ENCODE data around the gene FARSB.

DNA sequence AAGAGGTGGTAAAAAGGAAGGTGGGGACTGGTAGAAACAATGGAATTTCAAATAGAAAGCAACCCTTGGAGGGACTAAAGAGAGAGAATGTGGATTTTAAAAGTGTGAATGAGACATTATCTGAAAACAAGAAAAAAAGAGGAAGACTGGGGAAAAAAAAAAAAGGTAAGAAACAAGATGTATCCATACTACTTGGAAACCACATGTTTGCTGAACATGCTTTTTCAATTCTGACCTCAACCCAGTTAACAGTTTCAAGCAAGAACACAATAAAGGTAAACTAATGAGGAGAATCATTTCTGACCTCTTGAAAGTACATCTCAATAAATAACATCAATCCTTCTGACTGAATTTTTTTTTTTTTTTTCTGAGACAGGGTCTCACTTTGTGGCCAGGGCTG is 2.6 kb downstream of the FARSB start:
- TF ChIP-seq, protein P1, sequence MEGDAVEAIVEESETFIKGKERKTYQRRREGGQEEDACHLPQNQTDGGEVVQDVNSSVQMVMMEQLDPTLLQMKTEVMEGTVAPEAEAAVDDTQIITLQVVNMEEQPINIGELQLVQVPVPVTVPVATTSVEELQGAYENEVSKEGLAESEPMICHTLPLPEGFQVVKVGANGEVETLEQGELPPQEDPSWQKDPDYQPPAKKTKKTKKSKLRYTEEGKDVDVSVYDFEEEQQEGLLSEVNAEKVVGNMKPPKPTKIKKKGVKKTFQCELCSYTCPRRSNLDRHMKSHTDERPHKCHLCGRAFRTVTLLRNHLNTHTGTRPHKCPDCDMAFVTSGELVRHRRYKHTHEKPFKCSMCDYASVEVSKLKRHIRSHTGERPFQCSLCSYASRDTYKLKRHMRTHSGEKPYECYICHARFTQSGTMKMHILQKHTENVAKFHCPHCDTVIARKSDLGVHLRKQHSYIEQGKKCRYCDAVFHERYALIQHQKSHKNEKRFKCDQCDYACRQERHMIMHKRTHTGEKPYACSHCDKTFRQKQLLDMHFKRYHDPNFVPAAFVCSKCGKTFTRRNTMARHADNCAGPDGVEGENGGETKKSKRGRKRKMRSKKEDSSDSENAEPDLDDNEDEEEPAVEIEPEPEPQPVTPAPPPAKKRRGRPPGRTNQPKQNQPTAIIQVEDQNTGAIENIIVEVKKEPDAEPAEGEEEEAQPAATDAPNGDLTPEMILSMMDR (IDR thresholded peaks at IDR 0.05) = no peak
- no peak for TF ChIP-seq POLR2A (IDR thresholded peaks at IDR 0.05)

All from thyroid gland (tissue), 4 donors.